Testis (tissue), 2 donors: ENCODE measurements around the gene EOGT.

Source experiments
- CTCF ChIP-seq, 3 experiments: fragments of 450-650 bp in 2 of 3; fragments of 200-600 bp in 1 of 3; sonication (generic) in 1 of 3; IDR thresholded peaks; one replicate each; pipeline ENCODE4 v1.5.1; 2016 to 2019; ENCODE audit warnings: antibody characterized with exemption in 3 of 3, mild to moderate bottlenecking in 2 of 3, moderate library complexity in 1 of 3
- POLR2A ChIP-seq: fragments of 450-650 bp; IDR thresholded peaks from one replicate; pipeline ENCODE4 v1.6.1; 2017; ENCODE audit warnings: antibody characterized with exemption, mild to moderate bottlenecking, moderate library complexity

- TF ChIP-seq POLR2A (no peak), CTCF (IDR thresholded peaks at IDR 0.05) (no peak)
Observed at GRCh38 chr3:68986496-68987208, 26.8 kb downstream of the EOGT start.
